GM18861 (cell line): ENCODE measurements around the gene USP9Y.

Source experiments
- ATAC-seq: cut with Tn5 transposase; IDR thresholded peaks from one replicate; pipeline ENCODE4 v1.9.1; 2021; ENCODE audit not compliant: unreplicated experiment

Gene USP9Y

GRCh38 chrY:12756021-12756420, 55.0 kb downstream of the USP9Y start:
- ATAC-seq, result no peak

GRCh38 chrY:12765976-12766375, 64.9 kb downstream of the USP9Y start:
- ATAC-seq, result no peak

- no peak for ATAC-seq
These were observed 83.5 kb downstream of the USP9Y start for GRCh38 chrY:12784521-12784920.

- no peak for ATAC-seq
These were observed 93.0 kb downstream of the USP9Y start for GRCh38 chrY:12793999-12794398.

GRCh38 chrY:12808046-12808445, 107.0 kb downstream of the USP9Y start:
- no peak for ATAC-seq

GRCh38 chrY:12809034-12809433, 108.0 kb downstream of the USP9Y start:
- ATAC-seq, result no peak

GRCh38 chrY:12823408-12823807, 122.4 kb downstream of the USP9Y start:
- ATAC-seq, result no peak

- no peak for ATAC-seq
These were observed 125.8 kb downstream of the USP9Y start for GRCh38 chrY:12826791-12827190.

- ATAC-seq, result no peak
These were observed 132.3 kb downstream of the USP9Y start for GRCh38 chrY:12833284-12833683.

- ATAC-seq, result no peak
These were observed 136.5 kb downstream of the USP9Y start for GRCh38 chrY:12837550-12837949.

GRCh38 chrY:12841368-12841767, 140.3 kb downstream of the USP9Y start:
- ATAC-seq, result no peak

- no peak for ATAC-seq
These were observed 145.8 kb downstream of the USP9Y start for GRCh38 chrY:12846793-12847192.

GRCh38 chrY:12855791-12856275, 154.8 kb downstream of the USP9Y start:
- no peak for ATAC-seq

- no peak for ATAC-seq
These were observed 166.9 kb downstream of the USP9Y start for GRCh38 chrY:12867960-12868359.

GRCh38 chrY:12896973-12897372, 195.9 kb downstream of the USP9Y start:
- no peak for ATAC-seq

- ATAC-seq, result no peak
These were observed 197.6 kb downstream of the USP9Y start for GRCh38 chrY:12898604-12899003.

- ATAC-seq, result no peak
These were observed 203.8 kb downstream of the USP9Y start, which contains the start of gene DDX3Y for GRCh38 chrY:12904618-12905516. Gene DDX3Y (plus strand): TSS chrY:12904868. CDS start chrY:12904937, 69 bp downstream.

- ATAC-seq, result no peak
These were observed 204.5 kb downstream of the USP9Y start for GRCh38 chrY:12905517-12905872.

GRCh38 chrY:12905895-12906294, 204.9 kb downstream of the USP9Y start:
- ATAC-seq, result no peak
